Right ventricle myocardium inferior (tissue), 1 donor: Measurements from ENCODE around the gene WDFY2. TPM values are rescaled to one million over a fixed set of nuclear protein-coding genes. Genes with fewer than 3 reads are reported as not detected.

Experiments used
- ATAC-seq: fragments of 200-7000 bp; cut with Tn5 transposase; one replicate; pipeline ENCODE4 v1.9.1; 2020; ENCODE audit warnings: mild to moderate bottlenecking, moderate library complexity
- DNase-seq: peaks from one replicate; pipeline ENCODE4 v3.0.0; 2021; ENCODE audit errors: missing footprints
- intact Hi-C: fragments of 100-400 bp; cut with DNase I; formaldehyde crosslinking; loops from one replicate; pipeline ENCODE4 v1.11.0; 2022
- total RNA-seq: library from RNA; stranded (reverse); fragmentation: NEBNext Ultra II Directional; extraction: Animal tissue kit (Norgen Biotek cat#: 25700); gene quantifications from one replicate; pipeline ENCODE4 v1.2.1, GENCODE V29; 2021
- donor health status: DM: no; HTN: yes; CAD: no; lungs with severe emphysema.

WDFY2 gene
- total RNA-seq, 1 donor from 2014 or later = 4.7 TPM

- ATAC-seq (no peak), DNase-seq (no peak)
- intact Hi-C loops = no loop called here
Observed at GRCh38 chr13:51770681-51771417, 186.6 kb downstream of the WDFY2 start.

DNA sequence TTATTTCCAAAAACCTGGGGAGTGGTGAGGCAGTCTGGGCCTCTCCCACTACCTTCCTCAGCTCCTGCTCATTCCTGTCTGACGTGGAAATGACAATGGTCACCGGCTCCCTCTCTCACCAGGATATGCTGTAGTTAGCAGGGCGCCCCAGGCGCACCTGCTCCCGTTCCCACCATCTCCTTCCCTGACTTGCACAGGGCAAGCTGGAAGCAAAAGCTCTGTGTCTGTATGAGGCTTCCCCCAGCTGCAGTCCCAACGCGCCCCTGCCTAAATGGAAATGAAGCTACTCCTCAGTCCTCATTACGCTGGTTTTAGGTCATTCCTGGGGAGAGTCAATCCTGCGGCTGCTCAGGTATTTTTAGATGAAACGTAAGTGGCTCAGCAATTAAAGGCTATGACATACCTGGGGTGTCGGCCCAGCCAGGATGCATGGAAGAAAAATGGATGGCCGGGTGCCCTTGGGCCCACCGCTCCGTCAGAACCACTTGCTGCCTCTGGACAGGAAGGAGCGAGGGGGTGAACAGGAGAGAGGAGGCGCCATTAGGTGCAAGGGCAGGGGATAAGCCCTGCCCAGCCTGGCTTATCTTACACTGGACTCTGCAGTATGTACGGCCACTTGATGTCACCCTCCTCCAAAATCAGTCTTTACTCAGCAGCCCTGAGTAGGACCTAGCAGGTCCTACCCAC lies 187.3 kb downstream of the WDFY2 start:
- intact Hi-C loops = no loop called here
- DNase-seq = no peak
- ATAC-seq = no peak

GRCh38 chr13:51772105-51772455 lies 187.8 kb downstream of the WDFY2 start:
- DNase-seq = no peak
- no peak for ATAC-seq
- intact Hi-C loops = no loop called here

- DNase-seq (no peak), ATAC-seq (no peak)
- intact Hi-C loops = no loop called here
Observed at GRCh38 chr13:51772781-51773180, 188.5 kb downstream of the WDFY2 start.

DNA sequence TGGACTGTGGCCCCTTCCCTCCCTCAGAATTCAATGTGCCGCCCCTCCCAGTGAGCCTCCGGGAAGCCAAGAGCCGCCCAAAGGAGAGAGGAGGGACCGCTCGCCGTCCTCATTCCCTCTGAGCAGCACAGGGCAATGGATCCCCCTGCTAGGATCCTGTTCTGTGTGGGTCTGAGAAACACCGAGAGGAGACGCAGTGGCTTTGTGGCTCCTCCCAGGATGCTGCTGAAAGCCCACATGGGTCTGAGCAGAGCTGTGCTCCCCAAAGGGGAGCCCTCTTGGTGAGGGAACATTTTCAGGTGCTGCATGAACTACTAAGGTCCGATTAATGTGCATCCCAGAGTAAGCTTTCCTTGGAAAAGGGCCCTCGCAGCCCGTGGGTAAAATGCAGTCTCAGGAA lies 189.3 kb downstream of the WDFY2 start:
- DNase-seq = no peak
- intact Hi-C loops = no loop called here
- ATAC-seq = no peak

DNA sequence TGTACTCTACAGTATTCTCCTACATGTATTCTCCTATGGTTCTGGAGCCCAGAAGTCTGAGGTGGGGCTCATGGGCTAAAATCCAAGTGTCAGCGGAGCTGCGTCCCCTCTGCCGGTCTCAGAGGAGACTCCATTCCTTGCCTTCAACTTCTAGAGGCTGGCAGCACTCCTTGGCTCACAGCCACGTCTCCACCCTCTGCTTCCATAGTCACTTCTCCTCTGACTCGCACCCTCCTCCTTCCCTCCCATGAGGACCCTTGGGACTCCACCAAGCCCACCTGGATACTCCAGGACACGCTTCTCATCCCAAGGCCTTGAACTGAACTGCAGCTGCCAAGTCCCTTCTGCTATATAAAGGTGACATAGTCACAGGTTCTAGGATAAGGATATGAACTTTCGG lies 191.9 kb downstream of the WDFY2 start:
- DNase-seq = no peak
- intact Hi-C loops = no loop called here
- no peak for ATAC-seq

- intact Hi-C loops = no loop called here
- no peak for ATAC-seq
- DNase-seq = no peak
Observed at GRCh38 chr13:51777921-51778320, 193.7 kb downstream of the WDFY2 start.

DNA sequence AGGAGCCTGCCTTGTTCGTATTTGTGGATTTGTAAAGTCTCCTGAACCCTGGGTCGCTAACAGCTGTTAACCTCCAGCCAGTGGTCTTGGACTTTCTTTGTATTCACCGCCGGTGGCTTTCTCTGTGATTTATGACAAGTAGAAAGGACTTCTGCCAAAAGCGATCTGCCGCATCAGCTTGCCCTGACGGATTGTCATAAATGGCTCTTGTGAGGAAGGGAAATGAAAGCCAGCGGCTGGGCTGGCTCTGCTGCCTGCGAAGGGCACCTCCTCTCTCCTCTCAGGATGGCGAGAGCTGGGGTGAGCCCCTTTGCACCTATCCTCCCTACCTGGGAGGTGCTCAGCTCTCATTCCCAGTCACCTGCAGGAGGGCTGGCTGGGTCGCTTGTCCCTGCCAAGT lies 194.1 kb downstream of the WDFY2 start:
- intact Hi-C loops = no loop called here
- ATAC-seq = no peak

GRCh38 chr13:51780099-51780498 lies 195.8 kb downstream of the WDFY2 start:
- intact Hi-C loops = no loop called here
- ATAC-seq (no peak), DNase-seq (no peak)

More for the DNA sequence above, 194.1 kb downstream of the WDFY2 start:
- DNase-seq = no peak

DNA sequence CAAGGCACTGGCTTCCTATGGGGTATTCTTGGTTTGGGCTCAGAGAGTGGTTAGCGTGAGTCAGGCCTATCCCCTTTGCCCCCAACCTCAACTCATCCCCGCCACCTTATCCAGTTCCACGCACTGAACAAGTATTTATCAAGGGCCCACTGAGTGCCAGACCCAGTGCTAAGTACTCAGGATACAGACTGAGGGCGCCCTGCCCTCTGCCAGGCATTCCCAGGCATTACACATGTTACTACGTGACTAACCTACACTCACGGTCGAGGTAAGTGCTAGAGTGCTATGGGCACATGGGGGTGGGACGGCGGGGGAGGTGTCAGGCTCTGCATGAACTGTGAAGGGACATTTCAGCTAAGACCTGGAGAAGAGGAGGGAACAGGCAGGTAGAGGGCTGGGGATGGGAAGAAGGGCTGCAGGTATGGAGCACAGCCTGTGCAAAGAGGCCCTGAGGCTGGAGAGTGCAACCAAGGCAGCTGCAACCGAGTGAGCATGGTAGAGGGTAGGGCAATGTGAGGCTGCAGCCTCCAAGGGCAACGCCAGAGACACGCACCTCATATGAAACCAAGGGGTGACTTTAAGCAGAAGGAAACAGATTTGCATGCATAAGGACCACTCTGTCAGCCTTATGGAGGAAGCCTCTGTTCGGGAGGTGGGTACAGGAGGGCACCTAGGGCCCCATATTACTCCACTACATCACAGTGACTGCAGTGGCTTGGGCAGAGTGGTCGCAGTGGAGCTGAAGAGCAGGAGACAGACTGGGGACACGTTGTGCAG lies 197.2 kb downstream of the WDFY2 start:
- intact Hi-C loops = no loop called here
- ATAC-seq (no peak), DNase-seq (no peak)

GRCh38 chr13:51782026-51782710 lies 197.9 kb downstream of the WDFY2 start:
- DNase-seq = no peak
- intact Hi-C loops = no loop called here
- no peak for ATAC-seq

- DNase-seq = no peak
- ATAC-seq = no peak
- intact Hi-C loops = no loop called here
Observed at GRCh38 chr13:51783428-51784094, 199.3 kb downstream of the WDFY2 start.

- no peak for ATAC-seq
- intact Hi-C loops = no loop called here
- DNase-seq = no peak
Observed at GRCh38 chr13:51784097-51784496, 199.8 kb downstream of the WDFY2 start.

- DNase-seq = peak; percentile 83
- intact Hi-C loops = no loop called here
- peak; percentile 81 for ATAC-seq
Observed at GRCh38 chr13:51785712-51786424, 201.6 kb downstream of the WDFY2 start.

- DNase-seq (no peak), ATAC-seq (peak; percentile 11)
- intact Hi-C loops = no loop called here
Observed at GRCh38 chr13:51786425-51787265, 202.4 kb downstream of the WDFY2 start.

DNA sequence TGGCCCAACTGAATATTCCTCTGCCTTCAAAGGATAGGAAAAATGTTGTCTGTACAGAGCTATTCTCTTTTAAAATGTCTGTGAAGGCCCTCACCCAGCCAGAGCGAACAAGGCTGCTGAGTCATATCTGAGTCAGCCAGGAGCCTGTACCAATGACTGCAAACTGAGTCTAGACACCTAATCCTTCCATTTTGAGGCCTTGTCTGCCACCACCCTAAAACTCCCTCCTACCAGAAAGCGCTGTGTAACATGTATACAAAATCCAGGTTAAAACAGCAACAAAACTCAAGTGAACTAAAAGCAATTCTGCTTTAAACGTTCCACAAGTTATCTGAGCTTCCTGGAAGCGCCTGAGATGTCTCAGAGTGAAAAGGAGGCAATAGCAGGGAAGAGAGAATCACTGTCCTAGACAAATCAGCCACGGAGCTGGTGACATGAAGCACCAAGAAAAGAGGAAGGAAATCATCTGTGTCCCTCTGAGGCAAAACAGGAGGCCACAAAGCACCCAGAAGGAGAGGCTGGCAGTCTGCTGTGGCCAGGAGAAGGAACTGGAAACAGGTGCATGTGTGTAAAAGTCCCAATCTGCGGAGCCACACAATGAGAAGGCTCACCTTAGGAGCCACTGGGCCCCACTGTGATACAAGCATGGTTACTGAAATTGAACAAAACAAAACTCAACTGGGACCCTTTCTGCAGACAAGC lies 209.5 kb downstream of the WDFY2 start:
- DNase-seq (no peak), ATAC-seq (peak; percentile 32)
- intact Hi-C loops = no loop called here

DNA sequence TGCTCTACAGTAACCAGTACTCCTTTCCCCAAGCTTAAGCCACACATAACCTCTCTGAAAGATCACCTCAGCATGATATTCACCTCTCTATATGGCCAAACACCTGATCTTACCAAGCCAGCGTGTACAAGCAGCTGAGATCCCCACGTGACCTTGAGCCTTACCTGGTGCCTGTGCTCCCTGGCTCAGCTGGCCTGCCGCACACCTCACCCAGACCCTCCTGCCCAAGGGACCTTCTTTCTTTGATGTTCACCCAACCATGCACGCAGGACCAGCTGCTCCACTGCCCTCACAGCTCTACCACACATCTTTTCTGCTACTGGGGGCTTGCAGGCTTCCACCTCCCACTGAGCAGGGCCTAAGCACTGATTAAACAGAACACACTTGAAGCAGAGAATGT lies 210.7 kb downstream of the WDFY2 start:
- DNase-seq (no peak), ATAC-seq (no peak)
- intact Hi-C loops = no loop called here
